Kidney (tissue), 14 donors: Measurements from ENCODE around the gene SLC2A5. TPM values are rescaled to one million over a fixed set of nuclear protein-coding genes. Genes with fewer than 3 reads are reported as not detected.

Experiments used
- DNase-seq, 5 donors: peaks; one replicate each; pipeline ENCODE4 v3.0.0-alpha.2; 2013 to 2020
- FAIRE-seq: peaks from 2 replicates; lab custom pipeline; 2012; peaks lifted over from hg19 to GRCh38; lab: Jason Lieb, UNC
- H3K27ac ChIP-seq, 2 donors: one replicate each; pipeline ENCODE4 v1.7.0; 2013; ENCODE audit warnings: low read depth in 2 of 2, low read length in 2 of 2, inconsistent platforms in 1 of 2
- H3K27me3 ChIP-seq: one replicate; pipeline ENCODE4 v1.7.1; 2013; ENCODE audit warnings: low read length, inconsistent platforms; ENCODE audit not compliant: control insufficient read depth, insufficient read depth
- H3K36me3 ChIP-seq, 3 donors: one replicate each; pipeline versions ENCODE4 v1.7.0 to v1.7.1; 2013; ENCODE audit warnings: low read length in 3 of 3, control low read depth in 1 of 3, inconsistent platforms in 1 of 3; ENCODE audit not compliant: insufficient read depth in 3 of 3, control insufficient read depth in 2 of 3
- H3K4me1 ChIP-seq, 3 donors: one replicate each; pipeline versions ENCODE4 v1.7.0 to v1.7.1; 2013; ENCODE audit warnings: low read length in 3 of 3, inconsistent platforms in 1 of 3, low read depth in 1 of 3; ENCODE audit not compliant: control insufficient read depth in 2 of 3, insufficient read depth in 2 of 3
- H3K4me3 ChIP-seq, 3 donors: one replicate each; pipeline versions ENCODE4 v1.7.0 to v1.8.1; 2013; ENCODE audit warnings: low read length in 3 of 3, control low read depth in 1 of 3, inconsistent platforms in 1 of 3
- H3K9ac ChIP-seq, 3 donors: one replicate each; pipeline versions ENCODE4 v1.7.0 to v1.7.1; 2013; ENCODE audit warnings: low read length in 3 of 3, control low read depth in 1 of 3, inconsistent platforms in 1 of 3
- H3K9me3 ChIP-seq, 3 donors: one replicate each; pipeline versions ENCODE4 v1.7.0 to v1.7.1; 2013; ENCODE audit warnings: low read length in 3 of 3, control low read depth in 1 of 3, inconsistent platforms in 1 of 3; ENCODE audit not compliant: control insufficient read depth in 2 of 3, insufficient read depth in 1 of 3
- intact Hi-C: fragments of 100-400 bp; cut with DNase I; formaldehyde crosslinking; loops from one replicate; pipeline ENCODE4 v1.11.1; 2022
- polyA plus RNA-seq: library from polyadenylated mRNA; stranded (reverse); fragments of 350-450 nt; fragmentation: Illumina TruSeq; extraction: RNeasy Lipid Tissue Mini Kit (QIAGEN cat#74804); gene quantifications from one replicate; pipeline ENCODE4 v1.2.3, GENCODE V29; 2014; ENCODE audit warnings: low read depth, low replicate concordance; ENCODE audit not compliant: insufficient read depth
- total RNA-seq: library from RNA; stranded (reverse); fragmentation: NEBNext Ultra II Directional; extraction: Animal tissue kit (Norgen Biotek cat#: 25700); gene quantifications from one replicate; pipeline ENCODE4 v1.2.1, GENCODE V29; 2021
- TF ChIP-seq, protein P1 (sequence below): IDR thresholded peaks from 3 replicates; pipeline ENCODE4 v1.5.1; 2012; ENCODE audit warnings: mild to moderate bottlenecking, moderate library complexity, borderline replicate concordance; ENCODE audit not compliant: insufficient read depth; ENCODE audit errors: extremely low read depth
- donor health status: control.
- donor health status: control.
- donor health status: control.
- donor health status: control.
- donor health status: control.
- donor health status: DM: yes; HTN: yes; CAD: no.
- donor health status: Normal renal cell carcinoma (clear cell type).

SLC2A5 gene
- total and polyA plus RNA-seq, 2 donors from 2014 or later, result 6.4 to 9.0 TPM

DNA sequence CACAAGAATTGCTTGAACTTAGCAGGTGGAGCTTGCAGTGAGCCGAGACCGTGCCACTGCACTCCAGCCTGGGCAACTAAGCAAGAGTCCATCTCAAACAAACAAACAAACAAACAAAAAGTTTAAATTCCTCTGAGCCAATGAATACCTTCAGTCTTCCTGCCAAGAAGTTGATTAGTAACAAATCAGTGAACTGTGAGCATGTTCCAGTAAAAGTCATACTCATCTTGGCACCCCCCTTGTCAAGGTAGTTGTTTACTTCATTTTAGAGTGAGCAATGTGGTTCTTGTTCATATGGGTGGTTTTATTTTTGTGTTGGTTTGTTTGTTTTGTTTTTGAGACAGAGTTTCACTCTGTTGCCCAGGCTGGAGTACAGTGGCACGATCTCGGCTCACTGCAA, 25.2 kb downstream of the SLC2A5 start:
- FAIRE-seq (peak; percentile 62), DNase-seq (no peak)
- Histone ChIP-seq H3K27me3 (no peaks in the 10 kb centered on the region), H3K27ac (peak overlapping the region in 1 of 2 donors; percentile 5), H3K4me1 (no peaks in the 10 kb centered on the region), H3K4me3 (no peak overlapping the region), H3K9ac (no peak overlapping the region), H3K9me3 (no peaks in the 10 kb centered on the region), H3K36me3 (no peaks in the 10 kb centered on the region)
- TF ChIP-seq, protein P1, sequence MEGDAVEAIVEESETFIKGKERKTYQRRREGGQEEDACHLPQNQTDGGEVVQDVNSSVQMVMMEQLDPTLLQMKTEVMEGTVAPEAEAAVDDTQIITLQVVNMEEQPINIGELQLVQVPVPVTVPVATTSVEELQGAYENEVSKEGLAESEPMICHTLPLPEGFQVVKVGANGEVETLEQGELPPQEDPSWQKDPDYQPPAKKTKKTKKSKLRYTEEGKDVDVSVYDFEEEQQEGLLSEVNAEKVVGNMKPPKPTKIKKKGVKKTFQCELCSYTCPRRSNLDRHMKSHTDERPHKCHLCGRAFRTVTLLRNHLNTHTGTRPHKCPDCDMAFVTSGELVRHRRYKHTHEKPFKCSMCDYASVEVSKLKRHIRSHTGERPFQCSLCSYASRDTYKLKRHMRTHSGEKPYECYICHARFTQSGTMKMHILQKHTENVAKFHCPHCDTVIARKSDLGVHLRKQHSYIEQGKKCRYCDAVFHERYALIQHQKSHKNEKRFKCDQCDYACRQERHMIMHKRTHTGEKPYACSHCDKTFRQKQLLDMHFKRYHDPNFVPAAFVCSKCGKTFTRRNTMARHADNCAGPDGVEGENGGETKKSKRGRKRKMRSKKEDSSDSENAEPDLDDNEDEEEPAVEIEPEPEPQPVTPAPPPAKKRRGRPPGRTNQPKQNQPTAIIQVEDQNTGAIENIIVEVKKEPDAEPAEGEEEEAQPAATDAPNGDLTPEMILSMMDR, result no peak
- intact Hi-C loops, result no loop called here

DNA sequence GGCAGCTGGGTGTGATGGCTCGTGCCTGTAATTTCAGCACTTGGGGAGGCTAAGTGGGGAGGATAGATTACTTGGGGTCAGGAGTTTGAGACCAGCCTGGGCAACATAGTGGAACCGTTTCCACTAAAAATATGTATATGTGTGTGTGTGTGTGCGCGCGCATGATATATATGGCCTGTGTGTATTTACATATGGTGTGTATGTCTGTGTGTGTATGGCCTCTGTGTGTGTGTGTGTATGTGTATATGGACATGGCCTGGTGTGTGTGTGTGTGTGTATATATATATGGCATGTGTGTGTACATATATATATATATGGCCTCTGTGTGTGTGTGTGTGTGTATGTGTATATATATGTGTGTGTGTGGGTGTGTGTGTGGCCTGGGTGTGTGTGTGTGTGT, 27.2 kb downstream of the SLC2A5 start:
- Histone ChIP-seq H3K36me3 (no peaks in the 10 kb centered on the region), H3K27ac (no peak overlapping the region), H3K9ac (no peak overlapping the region), H3K9me3 (no peaks in the 10 kb centered on the region), H3K4me3 (no peak overlapping the region), H3K27me3 (no peaks in the 10 kb centered on the region), H3K4me1 (no peaks in the 10 kb centered on the region)
- intact Hi-C loops, result no loop called here
- TF ChIP-seq, protein P1, result no peak
- FAIRE-seq, result no peak
- peak in 1 of 5 donors; percentile 8 for DNase-seq

DNA sequence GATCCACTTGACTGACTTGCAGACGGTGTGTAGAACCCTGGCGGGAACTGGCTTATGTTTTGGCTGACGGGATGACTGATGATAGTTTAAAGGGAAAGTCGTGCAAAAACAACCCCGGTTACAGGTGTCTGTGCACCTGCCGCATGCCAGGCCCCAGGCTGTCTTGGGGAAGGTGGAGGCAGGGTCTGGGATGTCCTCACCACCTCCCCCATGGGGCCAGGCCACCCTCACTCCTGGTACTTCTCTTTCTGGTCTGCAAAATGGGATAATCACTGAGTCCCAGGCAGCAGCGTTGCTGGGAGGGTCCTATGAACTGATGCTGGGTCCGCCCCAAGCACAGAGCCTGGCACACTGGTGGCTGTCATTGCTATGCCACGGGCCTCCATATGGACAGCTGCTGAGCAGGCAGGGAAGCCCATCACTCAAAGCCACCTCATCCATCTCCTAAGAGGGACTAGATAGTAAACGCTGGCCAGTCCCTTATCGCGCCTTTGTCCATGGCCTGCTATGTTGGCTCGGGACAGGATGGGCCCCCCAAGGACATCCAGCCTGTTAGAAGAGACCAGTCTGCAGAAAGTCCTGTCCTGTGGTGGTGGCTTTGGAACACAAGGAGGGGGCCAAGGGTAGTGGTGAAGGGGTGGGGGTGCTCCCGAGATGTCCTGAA, 28.2 kb downstream of the SLC2A5 start:
- Histone ChIP-seq H3K4me3 (no peak overlapping the region), H3K27ac (no peak overlapping the region), H3K9ac (no peak overlapping the region), H3K27me3 (no peaks in the 10 kb centered on the region), H3K4me1 (no peaks in the 10 kb centered on the region), H3K9me3 (no peaks in the 10 kb centered on the region), H3K36me3 (no peaks in the 10 kb centered on the region)
- intact Hi-C loops, result no loop called here
- TF ChIP-seq, protein P1, result no peak
- FAIRE-seq, result no peak
- peak in 1 of 5 donors; percentile 46 for DNase-seq
